Measurements from ENCODE around the gene TFPT. TPM values are rescaled to one million over a fixed set of nuclear protein-coding genes. Genes with fewer than 3 reads are reported as not detected.
A peak's percentile ranks its signal among the peaks of the same experiment; 100 is the strongest.

TFPT gene
- total and polyA plus RNA-seq, 2 of the 13 experiments (the other 11 are each of a cell fraction or from before 2014, with no cell fraction given): 8.4 to 10.7 TPM

- TF ChIP-seq CBX5 (CRISPR knock-in tag; IDR thresholded peaks at IDR 0.05; ENCODE audit: borderline replicate concordance): peak; percentile 86; the same call in 1 of the 2 replicates
- peak; percentile 70; the same call in 1 of the 2 replicates for TF ChIP-seq MXD4 (CRISPR knock-in tag; IDR thresholded peaks at IDR 0.05)
- peak; percentile 42; the same call in 1 of the 2 replicates for TF ChIP-seq FOXO1 (CRISPR knock-in tag; IDR thresholded peaks at IDR 0.05)
- peak; percentile 92 for TF ChIP-seq HCFC1 (IDR thresholded peaks at IDR 0.05; ENCODE audit: low read depth, low read length)
- TF ChIP-seq ZBTB3 (CRISPR knock-in tag; IDR thresholded peaks at IDR 0.05; ENCODE audit: borderline replicate concordance, low read depth): peak; percentile 84; the same call in 1 of the 2 replicates
- no peak for TF ChIP-seq ADNP (CRISPR knock-in tag; IDR thresholded peaks at IDR 0.05)
- peak; percentile 29 for TF ChIP-seq ZNF18 (CRISPR knock-in tag; IDR thresholded peaks at IDR 0.05; ENCODE audit: insufficient replicate concordance)
- no peak for TF ChIP-seq ZNF709 (CRISPR knock-in tag; IDR thresholded peaks at IDR 0.05)
- no peak for TF ChIP-seq TMF1 (CRISPR knock-in tag; IDR thresholded peaks at IDR 0.05; ENCODE audit: low read depth)
- peak; percentile 9 for TF ChIP-seq CEBPG (CRISPR knock-in tag; IDR thresholded peaks at IDR 0.05)
- peak; percentile 98 for TF ChIP-seq NFYC (CRISPR knock-in tag; IDR thresholded peaks at IDR 0.05)
- 0 out of 2 replicates have a peak, but pooled peaks have one; percentile 86 for TF ChIP-seq ZNF44 (CRISPR knock-in tag; IDR thresholded peaks at IDR 0.05)
- no peak; the same call in 1 of the 2 replicates for TF ChIP-seq JUND (CRISPR knock-in tag; IDR thresholded peaks at IDR 0.05)
- TF ChIP-seq SIN3A (IDR thresholded peaks at IDR 0.05; ENCODE audit: borderline replicate concordance, low read depth, low read length): peak; percentile 96; the same call in 1 of the 2 replicates
- peak; percentile 47 for TF ChIP-seq PAXIP1 (CRISPR knock-in tag; conservative IDR thresholded peaks at IDR 0.05)
- peak; percentile 66; the same call in 1 of the 2 replicates for TF ChIP-seq MIER3 (CRISPR knock-in tag; IDR thresholded peaks at IDR 0.05; ENCODE audit: borderline replicate concordance)
- no peak for TF ChIP-seq ZNF430 (CRISPR knock-in tag; IDR thresholded peaks at IDR 0.05)
- TF ChIP-seq E2F5 (CRISPR knock-in tag; conservative IDR thresholded peaks at IDR 0.05): 0 out of 2 replicates have a peak, but pooled peaks have one; percentile 49
- no peak; the same call in 1 of the 2 replicates for TF ChIP-seq CAMTA2 (CRISPR knock-in tag; IDR thresholded peaks at IDR 0.05; ENCODE audit: borderline replicate concordance)
- peak; percentile 35; the same call in 1 of the 2 replicates for TF ChIP-seq RARA (CRISPR knock-in tag; IDR thresholded peaks at IDR 0.05)
- no peak for TF ChIP-seq ZBTB14 (CRISPR knock-in tag; IDR thresholded peaks at IDR 0.05)
These were observed at the start of gene TFPT, which contains the start of gene PRPF31 (continued) for GRCh38 chr19:54115109-54116063.
